ENCODE data around the gene CASP2.

Gene CASP2

GRCh38 chr7:143280566-143280965, 7.6 kb upstream of the CASP2 start:
- H3K36me3 ChIP-seq (ENCODE audit: control insufficient read depth, insufficient read depth, low read length) = no peaks in the 10 kb centered on the region
- no peaks in the 10 kb centered on the region for H3K27me3 ChIP-seq (replicated peaks; ENCODE audit: control insufficient read depth, insufficient read depth, low read length)
- no peak for DNase-seq (ENCODE audit: extremely low read depth, insufficient read length)
- H3K4me3 ChIP-seq (replicated peaks; ENCODE audit: low read depth, low read length) = no peak overlapping the region
- TF ChIP-seq CTCF (IDR thresholded peaks at IDR 0.05; ENCODE audit: insufficient read depth, low read length, poor library complexity, severe bottlenecking) = no peak

- TF ChIP-seq CTCF (IDR thresholded peaks at IDR 0.05; ENCODE audit: insufficient read depth, low read length, poor library complexity, severe bottlenecking) = no peak
- no peak for DNase-seq (ENCODE audit: extremely low read depth, insufficient read length)
- H3K27me3 ChIP-seq (replicated peaks; ENCODE audit: control insufficient read depth, insufficient read depth, low read length) = no peaks in the 10 kb centered on the region
- H3K36me3 ChIP-seq (ENCODE audit: control insufficient read depth, insufficient read depth, low read length) = no peaks in the 10 kb centered on the region
- no peak overlapping the region for H3K4me3 ChIP-seq (replicated peaks; ENCODE audit: low read depth, low read length)
Measured at GRCh38 chr7:143281529-143281928, 6.6 kb upstream of the CASP2 start.

GRCh38 chr7:143282124-143282523, 6.0 kb upstream of the CASP2 start:
- DNase-seq (ENCODE audit: extremely low read depth, insufficient read length) = no peak
- Histone ChIP-seq H3K36me3 (ENCODE audit: control insufficient read depth, insufficient read depth, low read length) (no peaks in the 10 kb centered on the region), H3K4me3 (replicated peaks; ENCODE audit: low read depth, low read length) (no peak overlapping the region), H3K27me3 (replicated peaks; ENCODE audit: control insufficient read depth, insufficient read depth, low read length) (no peaks in the 10 kb centered on the region)
- no peak for TF ChIP-seq CTCF (IDR thresholded peaks at IDR 0.05; ENCODE audit: insufficient read depth, low read length, poor library complexity, severe bottlenecking)

- H3K36me3 ChIP-seq (ENCODE audit: control insufficient read depth, insufficient read depth, low read length) = no peaks in the 10 kb centered on the region
- no peaks in the 10 kb centered on the region for H3K27me3 ChIP-seq (replicated peaks; ENCODE audit: control insufficient read depth, insufficient read depth, low read length)
- no peak overlapping the region for H3K4me3 ChIP-seq (replicated peaks; ENCODE audit: low read depth, low read length)
- no peak for TF ChIP-seq CTCF (IDR thresholded peaks at IDR 0.05; ENCODE audit: insufficient read depth, low read length, poor library complexity, severe bottlenecking)
- DNase-seq (ENCODE audit: extremely low read depth, insufficient read length) = no peak
Measured at GRCh38 chr7:143283381-143283780, 4.8 kb upstream of the CASP2 start.

- no peak for DNase-seq (ENCODE audit: extremely low read depth, insufficient read length)
Measured at GRCh38 chr7:143284591-143285469, 3.3 kb upstream of the CASP2 start, which contains the start of gene TMEM139. Gene TMEM139, plus strand, starts transcription at chr7:143284958. Its CDS starts 1,000 bp downstream, at chr7:143285958.

More at GRCh38 chr7:143284591-143285469, 3.3 kb upstream of the CASP2 start, which contains the start of gene TMEM139:
- TF ChIP-seq CTCF (IDR thresholded peaks at IDR 0.05; ENCODE audit: insufficient read depth, low read length, poor library complexity, severe bottlenecking) = no peak
- Histone ChIP-seq H3K4me3 (replicated peaks; ENCODE audit: low read depth, low read length) (no peak within 1 kb of the TSS), H3K27me3 (replicated peaks; ENCODE audit: control insufficient read depth, insufficient read depth, low read length) (no peaks in the 10 kb centered on the region), H3K36me3 (ENCODE audit: control insufficient read depth, insufficient read depth, low read length) (no peaks in the 10 kb centered on the region)

All from GM06990 (cell line).